Putamen (tissue), 1 donor: ENCODE results near the gene KLHDC7B.
"Not testable (repeated sequence)": the region's sequence is repeated elsewhere in the genome, so short reads cannot be mapped to it uniquely, and the experiment has no call there.

Source experiments
- DNase-seq: peaks from one replicate; pipeline ENCODE4 v3.0.0-alpha.2; 2016; ENCODE audit warnings: low spot score

KLHDC7B gene

GRCh38 chr22:50517495-50518260, 28.0 kb upstream of the KLHDC7B start:
- DNase-seq: no peak

DNA sequence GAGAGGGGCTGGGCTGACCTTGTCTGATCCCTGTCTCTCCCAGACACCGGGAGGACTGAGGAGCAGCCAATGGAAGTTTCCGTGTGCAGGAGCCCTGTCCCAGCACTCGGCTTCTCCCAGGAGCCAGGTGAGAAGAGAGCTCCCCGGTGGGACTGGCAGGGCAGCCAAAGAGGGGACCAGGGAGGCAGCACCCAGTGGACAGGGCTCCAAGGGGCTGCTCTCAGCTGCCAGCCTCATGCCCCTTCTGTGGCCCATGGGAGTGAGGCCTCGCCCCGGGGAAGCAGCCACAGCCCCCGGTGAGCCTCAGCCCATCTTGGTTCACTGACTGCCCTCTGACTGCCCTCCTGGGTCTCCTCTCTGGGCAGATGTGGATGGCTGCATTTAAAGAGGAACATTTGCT, 27.1 kb upstream of the KLHDC7B start:
- no peak for DNase-seq

DNA sequence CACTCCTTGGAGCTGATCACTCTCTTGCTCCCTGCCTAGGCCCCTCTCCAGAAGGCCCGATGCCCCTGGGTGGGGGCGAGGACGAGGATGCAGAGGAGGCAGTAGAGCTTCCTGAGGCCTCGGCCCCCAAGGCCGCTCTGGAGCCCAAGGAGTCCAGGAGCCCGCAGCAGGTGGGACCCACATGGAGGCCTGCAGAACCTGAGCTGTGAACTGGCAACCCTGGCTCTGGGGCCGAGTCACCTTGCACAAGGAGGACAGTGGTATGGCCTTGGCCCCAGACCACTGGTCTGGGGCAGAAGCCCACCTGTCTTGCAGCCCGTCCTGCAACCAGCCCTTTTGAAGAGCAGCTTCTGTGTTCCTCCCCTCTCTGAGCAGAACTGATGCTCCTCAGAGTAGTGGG, 26.5 kb upstream of the KLHDC7B start:
- DNase-seq: no peak

DNA sequence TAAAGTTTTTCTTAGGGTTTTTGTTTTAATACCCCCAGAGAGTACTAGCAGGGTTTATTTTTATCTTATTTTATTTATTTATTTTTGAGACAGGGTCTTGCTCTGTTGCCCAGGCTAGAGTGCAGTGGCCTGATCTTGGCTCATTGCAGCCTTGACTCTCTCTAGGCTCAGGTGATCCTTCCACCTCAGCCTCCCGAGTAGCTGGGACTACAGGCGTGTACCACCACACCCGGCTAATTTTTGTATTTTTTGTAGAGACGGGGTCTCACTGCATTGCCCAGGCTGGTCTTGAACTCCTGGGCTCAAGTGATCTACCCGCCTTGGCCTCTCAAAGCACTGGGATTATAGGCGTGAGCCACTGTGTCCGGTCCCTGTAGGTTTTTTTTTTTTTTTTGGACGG, 25.5 kb upstream of the KLHDC7B start:
- not testable (repeated sequence) for DNase-seq

- no peak for DNase-seq
Observed at GRCh38 chr22:50520826-50521453, 24.8 kb upstream of the KLHDC7B start.

GRCh38 chr22:50521710-50522109, 24.0 kb upstream of the KLHDC7B start:
- no peak for DNase-seq

GRCh38 chr22:50522208-50522805, 23.4 kb upstream of the KLHDC7B start:
- DNase-seq: no peak

DNA sequence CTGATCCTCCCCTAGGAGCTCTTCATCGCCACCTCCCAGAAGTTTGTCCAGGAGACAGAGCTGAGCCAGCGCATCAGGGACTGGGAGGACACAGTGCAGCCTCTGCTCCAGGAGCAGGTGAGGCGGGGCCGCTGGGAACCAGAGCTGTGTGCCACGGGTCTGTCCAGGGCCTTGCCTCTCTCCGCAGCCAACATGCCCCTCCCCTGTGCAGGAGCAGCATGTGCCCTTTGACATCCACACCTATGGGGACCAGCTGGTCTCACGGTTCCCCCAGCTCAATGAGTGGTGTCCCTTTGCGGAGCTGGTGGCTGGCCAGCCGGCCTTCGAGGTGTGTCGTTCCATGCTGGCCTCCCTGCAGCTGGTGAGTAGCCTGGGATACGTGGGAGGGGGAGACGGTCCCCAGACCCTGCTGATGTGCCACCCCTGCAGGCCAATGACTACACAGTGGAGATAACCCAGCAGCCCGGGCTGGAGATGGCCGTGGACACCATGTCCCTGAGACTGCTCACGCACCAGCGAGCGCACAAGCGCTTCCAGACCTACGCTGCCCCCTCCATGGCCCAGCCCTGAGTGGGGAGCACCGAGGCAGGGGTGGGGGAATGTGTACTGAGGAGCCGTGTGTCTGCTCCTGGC, 22.8 kb upstream of the KLHDC7B start:
- no peak for DNase-seq

- no peak for DNase-seq
Observed at GRCh38 chr22:50523458-50523805, 22.3 kb upstream of the KLHDC7B start.

GRCh38 chr22:50523806-50524675, 21.7 kb upstream of the KLHDC7B start:
- DNase-seq: no peak

DNA sequence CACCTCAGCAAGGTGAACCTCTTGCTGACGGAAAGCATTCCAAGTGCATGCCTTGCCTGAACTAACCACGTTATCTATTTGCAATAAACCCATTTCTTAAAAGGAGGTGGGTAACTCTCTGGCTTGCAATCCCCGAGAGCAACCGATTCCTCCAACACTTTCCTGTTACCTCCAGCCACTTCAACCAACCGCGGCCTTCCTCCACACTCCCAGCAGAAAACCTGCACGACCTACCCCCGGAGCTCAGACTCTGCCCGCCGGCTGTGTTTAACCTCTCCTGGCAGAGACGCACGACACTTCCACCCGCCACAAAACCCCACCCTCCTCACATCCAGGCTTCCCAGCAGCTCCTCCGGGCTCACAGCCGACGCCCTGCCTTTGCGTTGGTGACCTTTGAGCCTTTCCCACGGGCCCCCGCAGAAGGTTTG, 21.0 kb upstream of the KLHDC7B start:
- no peak for DNase-seq

DNA sequence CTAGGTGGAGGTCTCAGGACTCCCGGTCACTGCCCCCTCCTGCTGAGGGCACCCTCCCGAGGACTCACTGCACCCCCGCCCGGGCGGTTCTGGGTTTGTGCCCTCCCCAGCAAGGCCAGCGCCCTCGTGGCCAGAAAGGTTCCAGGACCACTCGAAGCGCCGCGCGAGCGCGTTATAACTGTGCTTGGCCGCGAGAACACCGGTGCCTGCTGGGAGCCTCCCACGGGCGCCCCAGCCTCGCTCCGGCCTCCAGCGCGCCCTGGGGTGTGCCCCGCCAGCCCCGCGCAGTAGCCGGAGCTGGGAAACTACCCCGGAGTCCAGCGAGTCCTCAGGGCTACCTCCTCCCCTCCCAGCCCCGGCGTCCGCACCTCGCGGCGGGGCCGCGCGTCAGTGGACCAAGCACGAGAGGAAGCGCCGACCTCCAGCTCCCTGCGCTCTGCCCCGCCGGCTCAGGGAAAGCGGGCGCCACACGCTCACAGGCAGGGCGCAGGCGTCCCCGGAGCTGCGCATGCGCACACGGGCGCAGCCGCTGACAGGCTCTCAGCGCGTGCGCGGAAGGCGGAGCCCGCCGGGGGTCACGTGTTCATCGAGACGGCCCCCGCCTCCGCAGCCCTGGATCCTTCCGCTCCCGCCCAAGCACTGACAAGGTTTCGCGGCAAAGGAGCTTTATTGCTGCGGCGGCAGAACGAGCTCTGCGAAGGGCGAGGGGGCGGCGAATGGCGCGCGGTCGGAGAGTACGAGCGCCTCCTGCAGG, 20.4 kb upstream of the KLHDC7B start, which contains the start of gene SCO2:
Gene SCO2, minus strand, starts transcription at position 495 of the 754 bp plus-strand sequence. CDS start 1,187 bp downstream, outside the sequence.
- peak; percentile 94 for DNase-seq

DNA sequence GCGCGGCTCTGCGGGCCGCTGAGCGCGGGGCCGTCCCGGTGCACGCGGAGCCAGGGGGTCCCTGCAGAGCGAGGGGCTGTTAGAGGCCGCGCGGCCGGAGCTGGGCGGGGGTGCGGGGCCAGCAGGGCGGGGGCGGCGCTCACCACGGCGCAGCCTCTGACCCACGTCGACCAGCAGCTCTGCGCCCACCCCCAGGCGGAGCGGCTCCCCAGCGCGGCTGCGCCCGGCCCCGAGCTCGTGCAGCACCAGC, 19.9 kb upstream of the KLHDC7B start:
- peak; percentile 71 for DNase-seq

DNA sequence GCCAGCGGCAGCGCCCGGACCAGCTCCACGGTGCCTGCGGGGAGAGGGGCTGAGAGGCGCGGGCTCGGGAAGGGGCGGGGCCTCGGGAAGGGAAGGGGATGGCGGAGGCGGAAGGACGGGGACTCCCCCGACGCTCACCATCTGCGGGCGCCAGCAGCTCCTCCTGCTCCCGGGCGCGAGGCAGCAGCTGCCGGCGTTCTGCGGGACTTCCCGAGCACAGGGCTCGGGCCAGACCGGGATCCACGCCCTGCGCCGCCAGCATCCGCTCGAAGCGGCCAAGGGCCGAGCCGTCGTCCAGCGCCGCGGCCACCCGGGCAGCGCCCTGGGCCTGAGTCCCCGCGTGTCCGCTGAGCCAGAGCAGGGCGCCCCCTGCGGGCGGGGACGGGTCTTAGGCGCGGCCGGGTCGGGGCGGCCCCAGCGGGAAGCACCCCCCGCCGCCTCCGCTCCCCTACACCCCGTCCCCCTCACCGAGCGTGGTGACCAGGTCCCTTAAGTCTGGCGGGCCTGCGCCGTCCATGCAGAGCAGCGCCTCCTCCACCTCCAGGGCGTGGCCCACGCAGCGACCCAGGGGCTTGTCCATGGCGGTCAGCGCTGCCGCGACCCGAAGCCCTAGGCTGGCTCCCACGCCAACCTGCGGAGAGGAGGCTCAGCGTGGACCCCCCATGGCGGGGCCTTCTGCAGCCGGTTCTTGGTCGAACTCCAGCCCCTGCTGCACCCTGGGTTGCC, 19.4 kb upstream of the KLHDC7B start:
- no peak for DNase-seq

DNA sequence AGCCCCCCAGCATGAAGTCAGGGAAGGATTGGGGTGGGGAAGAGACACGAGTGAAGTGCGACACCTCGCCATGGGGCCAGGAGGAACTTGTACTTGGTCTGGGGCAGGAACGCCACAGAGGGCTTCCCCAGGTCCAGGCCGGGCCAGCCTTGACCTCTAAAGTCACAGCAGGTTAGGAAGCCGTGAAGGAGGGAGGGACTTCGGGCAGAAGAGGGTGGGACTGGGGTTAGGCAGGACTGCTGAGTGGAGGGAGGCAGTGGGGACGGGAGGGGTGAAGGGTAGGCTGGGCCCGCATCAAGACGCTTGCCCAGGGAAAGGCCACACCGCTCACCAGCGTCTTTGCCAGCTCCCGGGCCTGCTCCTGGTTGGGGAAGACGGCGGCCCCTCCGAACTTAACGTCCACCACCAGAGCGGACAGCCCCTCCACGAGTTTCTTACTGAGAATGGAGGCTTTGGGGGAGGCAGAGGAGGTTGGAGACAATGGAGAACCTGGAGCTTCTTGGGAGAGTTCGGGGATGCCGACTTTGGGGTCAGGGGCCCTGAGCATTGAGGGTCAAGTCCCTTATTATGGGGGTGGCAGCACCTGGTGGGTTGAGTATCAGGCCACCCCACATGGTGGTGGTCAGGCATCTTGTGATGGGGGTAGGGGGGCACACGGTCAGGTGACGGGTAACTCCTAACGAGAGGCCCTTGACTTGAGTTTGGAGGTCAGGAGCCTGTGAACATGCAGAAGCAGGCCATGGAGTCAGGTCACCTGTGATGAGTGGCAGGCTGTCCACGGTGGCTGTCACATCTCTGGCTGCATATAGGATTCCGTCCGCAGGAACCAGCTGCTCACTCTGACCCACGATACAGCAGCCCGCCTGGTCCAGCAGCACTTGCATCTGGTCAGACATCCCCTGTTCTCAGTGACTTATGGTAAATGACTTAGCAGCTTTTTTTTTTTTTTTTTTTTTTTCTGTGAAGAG, 18.6 kb upstream of the KLHDC7B start:
- DNase-seq: no peak

DNA sequence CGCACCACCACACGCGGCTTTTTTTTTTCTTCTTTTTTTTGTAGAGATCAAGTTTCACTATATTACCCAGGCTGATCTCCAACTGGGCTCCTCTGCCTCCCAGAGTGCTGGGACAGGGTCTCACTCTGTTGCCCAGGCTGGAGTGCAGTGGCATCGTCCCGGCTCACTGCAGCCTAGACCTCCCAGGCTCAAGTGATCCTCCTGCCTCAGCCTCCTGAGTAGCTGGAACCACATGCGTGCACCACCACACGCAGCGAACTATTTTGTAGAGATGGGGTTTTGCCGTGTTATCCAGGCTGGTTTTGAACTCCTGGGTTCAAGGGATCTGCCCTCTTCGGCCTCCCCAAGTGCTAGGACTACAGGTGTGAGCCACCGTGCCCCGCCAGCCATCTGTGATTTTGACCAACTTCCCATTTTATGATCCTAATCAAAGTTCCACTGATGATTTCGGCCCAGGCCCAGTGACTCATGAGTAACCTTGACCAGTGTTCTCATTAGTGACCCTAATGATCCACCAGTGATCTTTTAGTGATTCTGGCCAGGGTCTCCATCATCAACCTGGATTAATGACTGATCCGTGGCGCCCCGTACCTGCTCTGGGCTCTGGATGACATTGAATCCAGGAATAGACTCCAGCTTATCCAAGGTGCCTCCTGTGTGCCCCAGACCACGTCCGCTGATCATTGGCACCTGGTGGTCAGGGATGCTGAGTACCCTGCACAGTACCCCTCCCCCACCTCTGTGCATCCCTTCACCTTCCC, 17.6 kb upstream of the KLHDC7B start:
- DNase-seq: no peak

DNA sequence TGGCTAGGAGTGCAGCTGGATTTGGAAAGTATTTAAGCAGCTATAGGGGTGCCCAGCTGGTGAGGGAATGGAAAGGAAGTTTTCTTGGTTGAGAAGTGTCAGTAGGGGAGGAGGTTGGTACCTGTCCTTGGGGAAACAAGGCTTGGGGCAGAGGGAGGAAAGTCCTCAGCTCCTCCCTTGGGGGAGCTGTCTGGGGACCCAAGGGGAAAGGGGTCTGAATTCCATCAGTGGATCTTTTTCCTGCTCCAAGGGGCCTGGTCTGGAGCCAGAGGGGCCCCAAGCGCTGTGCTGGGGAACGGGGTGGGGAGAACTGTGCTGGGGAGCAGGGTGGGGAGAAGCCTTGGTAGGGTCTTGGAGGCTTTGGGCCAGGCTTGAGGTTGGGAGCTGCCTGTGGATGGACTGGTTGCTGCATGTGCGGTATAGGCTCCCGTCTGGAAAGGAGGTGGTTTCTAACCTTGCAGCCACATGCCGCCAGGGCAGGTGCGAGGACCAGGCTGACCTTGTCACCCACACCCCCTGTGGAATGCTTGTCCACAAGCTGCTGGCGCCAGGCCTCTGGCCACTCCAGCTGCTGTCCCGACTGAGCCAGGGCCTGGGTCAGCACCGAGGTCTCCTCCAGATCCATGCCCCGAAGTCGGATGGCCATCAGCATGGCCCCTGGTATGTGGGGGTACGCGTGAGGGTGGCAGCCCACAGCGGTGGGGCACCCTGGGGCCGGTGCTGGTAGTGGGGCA, 16.9 kb upstream of the KLHDC7B start:
- DNase-seq: no peak

DNA sequence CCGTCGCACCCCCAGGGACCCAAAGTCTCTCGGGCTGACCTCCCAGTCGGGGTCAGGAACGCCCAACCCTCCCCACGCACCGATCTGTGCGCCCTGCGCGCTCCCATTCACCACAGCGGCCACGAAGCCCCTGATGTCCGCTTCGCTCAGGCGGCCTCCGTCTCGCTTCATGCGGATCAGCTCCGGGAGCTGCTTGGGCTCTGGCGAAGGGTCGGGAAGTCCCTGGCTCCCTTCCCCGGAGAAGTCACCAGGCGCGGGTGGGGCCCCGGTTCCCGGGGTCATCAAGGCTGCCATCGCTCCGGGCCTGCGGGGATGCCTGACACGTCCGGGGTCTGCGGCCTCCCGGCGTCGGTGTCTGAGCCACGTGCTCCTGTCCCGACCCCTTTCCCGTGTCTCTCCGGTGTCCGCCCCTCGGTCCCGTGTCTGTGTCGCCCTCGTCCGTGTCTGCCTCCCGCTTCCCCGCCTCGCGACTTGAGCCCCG, 16.2 kb upstream of the KLHDC7B start:
- DNase-seq: no peak
